ENCODE measurements around the gene PRICKLE2.

Gene PRICKLE2

DNA sequence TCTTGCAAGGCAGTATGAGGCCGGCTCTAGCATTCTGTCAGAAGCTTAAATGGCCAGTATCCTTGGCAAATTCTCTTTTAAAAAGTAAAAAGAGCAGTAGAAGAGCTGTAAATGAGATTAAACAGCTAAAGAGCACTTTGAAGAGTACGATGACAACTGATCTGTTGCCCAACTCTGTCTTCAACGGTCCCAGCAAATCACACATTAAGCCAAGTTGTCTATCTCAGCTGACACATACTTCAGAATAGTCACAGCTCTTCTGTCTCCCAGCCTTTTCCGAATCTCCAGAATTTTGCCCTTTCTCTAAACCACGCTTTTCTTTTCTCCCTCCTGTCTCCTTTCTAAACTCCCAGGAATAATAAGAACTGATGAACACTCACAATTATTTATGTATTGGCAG is 51.7 kb downstream of the PRICKLE2 start:
- H3K79me2 ChIP-seq (ENCODE audit: low read length) = no peaks in the 10 kb centered on the region
- no peaks in the 10 kb centered on the region for H3K36me3 ChIP-seq (replicated peaks; ENCODE audit: insufficient read depth, low read length)
- no peak overlapping the region for H3K4me2 ChIP-seq (ENCODE audit: low read depth, low read length)

DNA sequence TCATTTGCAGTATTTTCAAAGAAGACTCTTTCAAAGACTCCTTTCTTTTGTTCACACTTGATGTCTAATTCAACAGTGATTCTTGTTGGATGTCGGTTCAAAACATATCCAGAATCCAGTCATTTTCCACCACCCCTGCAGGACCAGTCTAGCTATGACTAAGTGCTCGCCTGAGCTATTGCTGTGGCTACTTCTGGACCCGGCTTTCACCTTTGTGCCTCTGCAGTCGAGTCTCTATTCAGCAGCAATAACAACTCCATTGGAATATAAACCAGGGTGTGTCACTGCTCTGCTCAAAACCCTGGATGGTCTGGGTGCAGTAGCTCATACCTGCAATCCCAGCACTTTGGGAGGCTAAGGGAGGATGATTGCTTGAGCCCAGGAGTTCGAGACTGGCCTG is 55.0 kb downstream of the PRICKLE2 start:
- Histone ChIP-seq H3K79me2 (ENCODE audit: low read length) (no peaks in the 10 kb centered on the region), H3K4me1 (ENCODE audit: low read length) (no peaks in the 10 kb centered on the region), H3F3A (ENCODE audit: insufficient read depth, low read length) (no peaks in the 10 kb centered on the region), H3K9ac (ENCODE audit: low read length) (no peak overlapping the region), H3K9me3 (replicated peaks; ENCODE audit: insufficient read depth, low read length) (no peaks in the 10 kb centered on the region), H2AFZ (ENCODE audit: low read length) (no peak overlapping the region), H4K20me1 (ENCODE audit: insufficient read depth, low read length) (no peaks in the 10 kb centered on the region), H3K4me3 (ENCODE audit: low read length) (no peak overlapping the region), H3K4me2 (ENCODE audit: low read depth, low read length) (no peak overlapping the region), H3K9me2 (replicated peaks; ENCODE audit: insufficient read depth, low read length) (no peaks in the 10 kb centered on the region), H3K36me3 (replicated peaks; ENCODE audit: insufficient read depth, low read length) (no peaks in the 10 kb centered on the region), H3K27ac (ENCODE audit: low read length) (no peak overlapping the region), H3K27me3 (replicated peaks; ENCODE audit: insufficient read depth, low read length) (no peaks in the 10 kb centered on the region)
- TF ChIP-seq EZH2phosphoT487 (IDR thresholded peaks at IDR 0.05; ENCODE audit: low read length) (no peak), EZH2 (optimal IDR thresholded peaks at IDR 0.05; ENCODE audit: low read depth, low read length) (no peak)
- TF ChIP-seq, protein P1, sequence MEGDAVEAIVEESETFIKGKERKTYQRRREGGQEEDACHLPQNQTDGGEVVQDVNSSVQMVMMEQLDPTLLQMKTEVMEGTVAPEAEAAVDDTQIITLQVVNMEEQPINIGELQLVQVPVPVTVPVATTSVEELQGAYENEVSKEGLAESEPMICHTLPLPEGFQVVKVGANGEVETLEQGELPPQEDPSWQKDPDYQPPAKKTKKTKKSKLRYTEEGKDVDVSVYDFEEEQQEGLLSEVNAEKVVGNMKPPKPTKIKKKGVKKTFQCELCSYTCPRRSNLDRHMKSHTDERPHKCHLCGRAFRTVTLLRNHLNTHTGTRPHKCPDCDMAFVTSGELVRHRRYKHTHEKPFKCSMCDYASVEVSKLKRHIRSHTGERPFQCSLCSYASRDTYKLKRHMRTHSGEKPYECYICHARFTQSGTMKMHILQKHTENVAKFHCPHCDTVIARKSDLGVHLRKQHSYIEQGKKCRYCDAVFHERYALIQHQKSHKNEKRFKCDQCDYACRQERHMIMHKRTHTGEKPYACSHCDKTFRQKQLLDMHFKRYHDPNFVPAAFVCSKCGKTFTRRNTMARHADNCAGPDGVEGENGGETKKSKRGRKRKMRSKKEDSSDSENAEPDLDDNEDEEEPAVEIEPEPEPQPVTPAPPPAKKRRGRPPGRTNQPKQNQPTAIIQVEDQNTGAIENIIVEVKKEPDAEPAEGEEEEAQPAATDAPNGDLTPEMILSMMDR (IDR thresholded peaks at IDR 0.05; ENCODE audit: low read length) = no peak
- DNase-seq = no peak

More for the DNA sequence above, 51.7 kb downstream of the PRICKLE2 start:
- no peak overlapping the region for H3K9ac ChIP-seq (ENCODE audit: low read length)
- no peak overlapping the region for H3K27ac ChIP-seq (ENCODE audit: low read length)
- no peaks in the 10 kb centered on the region for H4K20me1 ChIP-seq (ENCODE audit: insufficient read depth, low read length)
- no peaks in the 10 kb centered on the region for H3K4me1 ChIP-seq (ENCODE audit: low read length)
- no peaks in the 10 kb centered on the region for H3K9me3 ChIP-seq (replicated peaks; ENCODE audit: insufficient read depth, low read length)
- H3K27me3 ChIP-seq (replicated peaks; ENCODE audit: insufficient read depth, low read length) = no peaks in the 10 kb centered on the region
- DNase-seq = no peak
- no peaks in the 10 kb centered on the region for H3K9me2 ChIP-seq (replicated peaks; ENCODE audit: insufficient read depth, low read length)
- TF ChIP-seq EZH2phosphoT487 (IDR thresholded peaks at IDR 0.05; ENCODE audit: low read length) (no peak), EZH2 (optimal IDR thresholded peaks at IDR 0.05; ENCODE audit: low read depth, low read length) (no peak)
- TF ChIP-seq, protein P1 (IDR thresholded peaks at IDR 0.05; ENCODE audit: low read length) = no peak
- no peaks in the 10 kb centered on the region for H3F3A ChIP-seq (ENCODE audit: insufficient read depth, low read length)
- H2AFZ ChIP-seq (ENCODE audit: low read length) = no peak overlapping the region
- H3K4me3 ChIP-seq (ENCODE audit: low read length) = no peak overlapping the region

DNA sequence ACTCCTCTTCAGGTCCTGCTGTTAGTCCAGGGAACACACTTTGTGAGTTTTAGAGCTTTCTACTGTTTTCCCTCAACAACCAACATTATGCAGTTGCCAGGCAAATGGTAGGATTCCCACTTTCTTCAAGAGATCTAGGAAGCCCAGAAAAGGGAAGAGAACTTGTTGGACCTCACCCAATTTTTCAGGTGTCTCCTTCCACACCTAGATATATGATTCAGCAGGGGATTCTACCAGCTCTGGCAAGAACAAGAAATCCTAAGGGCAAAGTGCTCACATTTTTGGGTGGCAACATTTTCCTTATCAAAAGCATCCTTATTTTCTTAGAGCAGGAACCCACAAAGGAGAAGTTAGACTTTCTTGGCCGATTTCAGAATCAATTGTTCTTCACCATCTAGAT is 57.4 kb downstream of the PRICKLE2 start:
- Histone ChIP-seq H3K9me3 (replicated peaks; ENCODE audit: insufficient read depth, low read length) (no peaks in the 10 kb centered on the region), H3K36me3 (replicated peaks; ENCODE audit: insufficient read depth, low read length) (no peaks in the 10 kb centered on the region), H3K9ac (ENCODE audit: low read length) (no peak overlapping the region), H3K27me3 (replicated peaks; ENCODE audit: insufficient read depth, low read length) (no peaks in the 10 kb centered on the region), H3K4me2 (ENCODE audit: low read depth, low read length) (no peak overlapping the region), H3K9me2 (replicated peaks; ENCODE audit: insufficient read depth, low read length) (no peaks in the 10 kb centered on the region), H2AFZ (ENCODE audit: low read length) (no peak overlapping the region), H3K79me2 (ENCODE audit: low read length) (no peaks in the 10 kb centered on the region), H3K4me1 (ENCODE audit: low read length) (peaks cover 11% of the 10 kb centered on the region), H3K4me3 (ENCODE audit: low read length) (no peak overlapping the region), H4K20me1 (ENCODE audit: insufficient read depth, low read length) (no peaks in the 10 kb centered on the region), H3K27ac (ENCODE audit: low read length) (no peak overlapping the region), H3F3A (ENCODE audit: insufficient read depth, low read length) (no peaks in the 10 kb centered on the region)
- no peak for DNase-seq
- TF ChIP-seq, protein P1 (IDR thresholded peaks at IDR 0.05; ENCODE audit: low read length) = no peak
- no peak for TF ChIP-seq EZH2 (optimal IDR thresholded peaks at IDR 0.05; ENCODE audit: low read depth, low read length)
- TF ChIP-seq EZH2phosphoT487 (IDR thresholded peaks at IDR 0.05; ENCODE audit: low read length) = no peak

All from MM.1S (cell line).